Kidney epithelial cell (primary cell): Measurements from ENCODE around the gene LIG3. TPM values are rescaled to one million over a fixed set of nuclear protein-coding genes. Genes with fewer than 3 reads are reported as not detected.

ENCODE experiments used
- DNase-seq: peaks from one replicate; pipeline ENCODE4 v3.0.0-alpha.2; 2010; ENCODE audit warnings: low read depth
- H3K27me3 ChIP-seq: 2 replicates; pipeline ENCODE4 v1.6.0; 2011; ENCODE audit warnings: low read length; ENCODE audit not compliant: control insufficient read depth, insufficient read depth
- H3K36me3 ChIP-seq: 2 replicates; pipeline ENCODE4 v1.5.1; 2011; ENCODE audit warnings: low read length; ENCODE audit not compliant: control insufficient read depth, insufficient read depth
- H3K4me3 ChIP-seq: 2 replicates; pipeline ENCODE4 v1.5.1; 2011; ENCODE audit warnings: low read depth, mild to moderate bottlenecking, control low read depth, low read length
- CTCF ChIP-seq: IDR thresholded peaks from 2 replicates; pipeline ENCODE4 v1.5.1; 2011; ENCODE audit warnings: mild to moderate bottlenecking, moderate library complexity, low read length, control low read depth, inconsistent platforms; ENCODE audit not compliant: insufficient read depth, poor library complexity, severe bottlenecking
- total RNA-seq: library from RNA; depleted of rRNA; stranded (reverse); fragments of >200 nt; gene quantifications from 2 replicates; pipeline ENCODE4 v1.2.3, GENCODE V29; 2015

LIG3 gene
- total RNA-seq, 1 donor from 2014 or later = 35.2 TPM

- H3K27me3 ChIP-seq = no peaks in the 10 kb centered on the region
- no peaks in the 10 kb centered on the region for H3K36me3 ChIP-seq
- no peak for DNase-seq
- no peak for TF ChIP-seq CTCF
- no peak overlapping the region for H3K4me3 ChIP-seq
These were observed 1.2 kb upstream of the LIG3 start for GRCh38 chr17:34979153-34979552.

- Histone ChIP-seq H3K4me3 (peak overlapping the region; percentile 72), H3K27me3 (no peaks in the 10 kb centered on the region), H3K36me3 (no peaks in the 10 kb centered on the region)
- TF ChIP-seq CTCF = no peak
- DNase-seq = no peak
These were observed 511 bp upstream of the LIG3 start for GRCh38 chr17:34979650-34980352.

- Histone ChIP-seq H3K4me3 (peak overlapping the region; percentile 72), H3K36me3 (no peaks in the 10 kb centered on the region), H3K27me3 (no peaks in the 10 kb centered on the region)
- DNase-seq = peak; percentile 55
- peak; percentile 42 for TF ChIP-seq CTCF
These were observed 597 bp downstream of the LIG3 start for GRCh38 chr17:34980681-34981537.

- no peak for DNase-seq
- Histone ChIP-seq H3K4me3 (peak overlapping the region; percentile 72), H3K36me3 (no peaks in the 10 kb centered on the region), H3K27me3 (no peaks in the 10 kb centered on the region)
- TF ChIP-seq CTCF = no peak
These were observed 1.4 kb downstream of the LIG3 start for GRCh38 chr17:34981538-34982241.

GRCh38 chr17:34987232-34987631 is 6.9 kb downstream of the LIG3 start:
- no peak for DNase-seq
- Histone ChIP-seq H3K36me3 (no peaks in the 10 kb centered on the region), H3K27me3 (no peaks in the 10 kb centered on the region), H3K4me3 (no peak overlapping the region)
- TF ChIP-seq CTCF = no peak
